DOHH2 (cell line): Measurements from ENCODE around the gene CRIM1.

Experiments
- H3F3A ChIP-seq: fragments of 200-600 bp; sonication (generic), shearing (Covaris generic); 2 replicates; pipeline ENCODE4 v1.6.0; 2016; ENCODE audit warnings: antibody characterized with exemption, mild to moderate bottlenecking; ENCODE audit not compliant: control insufficient read depth, insufficient read depth
- H3K27ac ChIP-seq: fragments of 200-600 bp; sonication (generic); 2 replicates; pipeline ENCODE4 v1.5.1; 2014; ENCODE audit warnings: low read depth, mild to moderate bottlenecking, low read length, moderate library complexity
- H3K27me3 ChIP-seq: fragments of 200-600 bp; sonication (generic); 2 replicates; pipeline ENCODE4 v1.6.1; 2014; ENCODE audit warnings: mild to moderate bottlenecking, low read length, mixed read lengths; ENCODE audit not compliant: control insufficient read depth
- H3K36me3 ChIP-seq: fragments of 200-600 bp; sonication (generic); 2 replicates; pipeline ENCODE4 v1.6.1; 2014; ENCODE audit warnings: mild to moderate bottlenecking, low read length, moderate library complexity, mixed read lengths; ENCODE audit not compliant: control insufficient read depth
- H3K4me1 ChIP-seq: fragments of 200-600 bp; sonication (generic); 2 replicates; pipeline ENCODE4 v1.6.1; 2014; ENCODE audit warnings: mild to moderate bottlenecking, low read length, mixed read lengths; ENCODE audit not compliant: control insufficient read depth
- H3K4me2 ChIP-seq: fragments of 200-600 bp; sonication (generic); 2 replicates; pipeline ENCODE4 v1.6.0; 2014; ENCODE audit warnings: mild to moderate bottlenecking, low read length, moderate library complexity
- H3K4me3 ChIP-seq: fragments of 200-600 bp; sonication (generic); 2 replicates; pipeline ENCODE4 v1.5.1; 2014; ENCODE audit warnings: mild to moderate bottlenecking, low read length, mixed read lengths
- H3K79me2 ChIP-seq: fragments of 200-600 bp; sonication (generic); 2 replicates; pipeline ENCODE4 v1.6.1; 2014; ENCODE audit warnings: mild to moderate bottlenecking, low read length, mixed read lengths; ENCODE audit not compliant: control insufficient read depth
- H3K9me2 ChIP-seq: fragments of 200-600 bp; sonication (generic); replicated peaks from 2 replicates; pipeline ENCODE4 v1.6.1; 2014; ENCODE audit warnings: mild to moderate bottlenecking, low read length, mixed read lengths; ENCODE audit not compliant: control insufficient read depth
- H3K9me3 ChIP-seq: fragments of 200-600 bp; sonication (generic); 2 replicates; pipeline ENCODE4 v1.6.1; 2014; ENCODE audit warnings: antibody characterized with exemption, low read length, mixed read lengths; ENCODE audit not compliant: control insufficient read depth, insufficient read depth
- H4K20me1 ChIP-seq: fragments of 200-600 bp; sonication (generic); 2 replicates; pipeline ENCODE4 v1.6.0; 2014; ENCODE audit warnings: low read depth, mild to moderate bottlenecking, antibody characterized with exemption, low read length, moderate library complexity; ENCODE audit not compliant: control insufficient read depth, insufficient read depth
- CTCF ChIP-seq: fragments of 200-600 bp; sonication (generic); IDR thresholded peaks from one replicate; pipeline ENCODE4 v1.5.1; 2014; ENCODE audit warnings: antibody characterized with exemption, mild to moderate bottlenecking, low read depth, low read length; ENCODE audit not compliant: poor library complexity, severe bottlenecking
- EZH2phosphoT487 ChIP-seq: fragments of 200-600 bp; sonication (generic); IDR thresholded peaks from 2 replicates; pipeline ENCODE4 v1.6.1; 2017; ENCODE audit warnings: borderline replicate concordance, mild to moderate bottlenecking, antibody characterized with exemption, low read length, moderate library complexity, mixed read lengths

CRIM1 gene

GRCh38 chr2:36329251-36329650, 26.3 kb upstream of the CRIM1 start:
- Histone ChIP-seq H3K4me1 (no peaks in the 10 kb centered on the region), H3F3A (no peaks in the 10 kb centered on the region), H3K79me2 (no peaks in the 10 kb centered on the region), H3K27ac (no peak overlapping the region), H3K9me2 (no peaks in the 10 kb centered on the region), H3K4me3 (no peak overlapping the region), H3K36me3 (no peaks in the 10 kb centered on the region), H3K27me3 (peaks cover 8% of the 10 kb centered on the region), H3K4me2 (no peak overlapping the region), H3K9me3 (no peaks in the 10 kb centered on the region), H4K20me1 (no peaks in the 10 kb centered on the region)
- no peak for TF ChIP-seq CTCF
- TF ChIP-seq EZH2phosphoT487 = no peak

- no peak overlapping the region for H3K27ac ChIP-seq
- no peaks in the 10 kb centered on the region for H3K9me3 ChIP-seq
- H3K4me2 ChIP-seq = no peak overlapping the region
These were observed 25.7 kb upstream of the CRIM1 start for GRCh38 chr2:36329746-36330472.

GRCh38 chr2:36330473-36331395, 24.8 kb upstream of the CRIM1 start:
- Histone ChIP-seq H3K36me3 (no peaks in the 10 kb centered on the region), H3K4me2 (no peak overlapping the region), H3F3A (no peaks in the 10 kb centered on the region), H3K9me3 (no peaks in the 10 kb centered on the region), H3K27me3 (peaks cover 12% of the 10 kb centered on the region), H3K9me2 (no peaks in the 10 kb centered on the region), H3K79me2 (no peaks in the 10 kb centered on the region), H3K27ac (no peak overlapping the region), H4K20me1 (no peaks in the 10 kb centered on the region), H3K4me1 (no peaks in the 10 kb centered on the region), H3K4me3 (no peak overlapping the region)
- TF ChIP-seq CTCF (no peak), EZH2phosphoT487 (no peak)

More at GRCh38 chr2:36329746-36330472, 25.7 kb upstream of the CRIM1 start:
- Histone ChIP-seq H4K20me1 (no peaks in the 10 kb centered on the region), H3K36me3 (no peaks in the 10 kb centered on the region), H3K9me2 (no peaks in the 10 kb centered on the region), H3K4me1 (no peaks in the 10 kb centered on the region), H3K4me3 (no peak overlapping the region), H3K79me2 (no peaks in the 10 kb centered on the region), H3F3A (no peaks in the 10 kb centered on the region), H3K27me3 (peaks cover 8% of the 10 kb centered on the region)
- TF ChIP-seq EZH2phosphoT487 = no peak
- TF ChIP-seq CTCF = no peak
